PC-3 (cell line): ENCODE measurements around the gene TOP2B. TPM values are rescaled to one million over a fixed set of nuclear protein-coding genes. Genes with fewer than 3 reads are reported as not detected.

ENCODE experiments used
- ATAC-seq: fragments of 200-7000 bp; cut with Tn5 transposase; 2 replicates; pipeline ENCODE4 v1.9.1; 2020; ENCODE audit warnings: mild to moderate bottlenecking, moderate library complexity
- BruUV-seq: library from RNA; stranded (reverse); fragments of 400-500 nt; replicated peaks from 2 replicates; lab custom pipeline; 2021; lab: Mats Ljungman, UMichigan
- CTCF ChIA-PET: fragments of 300-600 bp; sonication (Branson Sonifier 250); formaldehyde crosslinking; loops from one replicate; lab custom pipeline; 2022; ENCODE audit warnings: antibody characterized with exemption; lab: Charles Lee
- POLR2A ChIA-PET: fragments of 300-600 bp; sonication (Branson Sonifier 250); formaldehyde crosslinking; loops from one replicate; lab custom pipeline; 2022; ENCODE audit warnings: antibody characterized with exemption; ENCODE audit not compliant: unreplicated experiment; lab: Charles Lee
- DNase-seq: peaks from one replicate; pipeline ENCODE4 v3.0.0-alpha.2; 2015
- H2AFZ ChIP-seq: fragments of 300-600 bp; sonication (generic); 2 replicates; pipeline ENCODE4 v1.6.0; 2016; ENCODE audit warnings: antibody characterized with exemption, low read length
- H3F3A ChIP-seq: fragments of 300-600 bp; sonication (generic); one replicate; pipeline ENCODE4 v1.6.0; 2017; ENCODE audit warnings: antibody characterized with exemption, low read length, control low read depth, mild to moderate bottlenecking; ENCODE audit not compliant: unreplicated experiment
- H3K27ac ChIP-seq: fragments of 300-600 bp; sonication (generic); 2 replicates; pipeline ENCODE4 v1.5.1; 2016; ENCODE audit warnings: mild to moderate bottlenecking, low read length
- H3K27me3 ChIP-seq: fragments of 300-600 bp; sonication (generic); 2 replicates; pipeline ENCODE4 v1.6.1; 2016; ENCODE audit warnings: low read length, mixed read lengths
- H3K36me3 ChIP-seq: fragments of 300-600 bp; sonication (generic); 2 replicates; pipeline ENCODE4 v1.6.1; 2016; ENCODE audit warnings: low read depth, mixed run types, low read length, mixed read lengths
- H3K4me1 ChIP-seq: fragments of 300-600 bp; sonication (generic); 2 replicates; pipeline ENCODE4 v1.5.1; 2016; ENCODE audit warnings: low read length; ENCODE audit not compliant: insufficient read depth
- H3K4me2 ChIP-seq: fragments of 300-600 bp; sonication (generic); 2 replicates; pipeline ENCODE4 v1.6.0; 2016; ENCODE audit warnings: low read length
- H3K4me3 ChIP-seq: fragments of 300-600 bp; sonication (generic); 2 replicates; pipeline ENCODE4 v1.5.1; 2016; ENCODE audit warnings: mild to moderate bottlenecking, low read length, mixed read lengths
- H3K79me2 ChIP-seq: fragments of 300-600 bp; sonication (generic); 2 replicates; pipeline ENCODE4 v1.6.1; 2017; ENCODE audit warnings: low read length, mixed read lengths
- H3K9ac ChIP-seq: fragments of 300-600 bp; sonication (generic); 2 replicates; pipeline ENCODE4 v1.6.0; 2016; ENCODE audit warnings: mild to moderate bottlenecking, low read length
- H3K9me2 ChIP-seq: fragments of 300-600 bp; sonication (generic); replicated peaks from 2 replicates; pipeline ENCODE4 v1.6.1; 2016; ENCODE audit warnings: mixed run types, low read length, mixed read lengths
- H3K9me3 ChIP-seq: fragments of 300-600 bp; sonication (generic); 2 replicates; pipeline ENCODE4 v1.6.1; 2016; ENCODE audit warnings: low read length, mixed read lengths
- H4K20me1 ChIP-seq: fragments of 300-600 bp; sonication (generic); 2 replicates; pipeline ENCODE4 v1.6.1; 2016; ENCODE audit warnings: low read length, mixed read lengths
- EZH2 ChIP-seq: fragments of 300-600 bp; sonication (generic); IDR thresholded peaks from one replicate; pipeline ENCODE4 v1.6.1; 2017; ENCODE audit warnings: antibody characterized with exemption, mild to moderate bottlenecking, low read length; ENCODE audit not compliant: unreplicated experiment
- EZH2phosphoT487 ChIP-seq: fragments of 300-600 bp; sonication (generic); IDR thresholded peaks from 2 replicates; pipeline ENCODE4 v1.6.1; 2018; ENCODE audit warnings: mild to moderate bottlenecking, antibody characterized with exemption, low read length, borderline replicate concordance
- intact Hi-C: fragments of 100-400 bp; cut with micrococcal nuclease; formaldehyde crosslinking; loops from 2 replicates; pipeline ENCODE4 v1.9.0; 2023
- total RNA-seq: library from RNA; depleted of rRNA; stranded (reverse); fragments of >200 nt; gene quantifications from 2 replicates; pipeline ENCODE4 v1.2.3, GENCODE V29; 2014
- TF ChIP-seq, protein P1 (sequence below): fragments of 300-600 bp; sonication (generic); conservative IDR thresholded peaks from 2 replicates; pipeline ENCODE4 v1.5.1; 2017; ENCODE audit warnings: antibody characterized with exemption, low read depth, mild to moderate bottlenecking, low read length

Gene TOP2B
- total RNA-seq, 1 experiment from 2014 or later = 79.0 TPM

DNA sequence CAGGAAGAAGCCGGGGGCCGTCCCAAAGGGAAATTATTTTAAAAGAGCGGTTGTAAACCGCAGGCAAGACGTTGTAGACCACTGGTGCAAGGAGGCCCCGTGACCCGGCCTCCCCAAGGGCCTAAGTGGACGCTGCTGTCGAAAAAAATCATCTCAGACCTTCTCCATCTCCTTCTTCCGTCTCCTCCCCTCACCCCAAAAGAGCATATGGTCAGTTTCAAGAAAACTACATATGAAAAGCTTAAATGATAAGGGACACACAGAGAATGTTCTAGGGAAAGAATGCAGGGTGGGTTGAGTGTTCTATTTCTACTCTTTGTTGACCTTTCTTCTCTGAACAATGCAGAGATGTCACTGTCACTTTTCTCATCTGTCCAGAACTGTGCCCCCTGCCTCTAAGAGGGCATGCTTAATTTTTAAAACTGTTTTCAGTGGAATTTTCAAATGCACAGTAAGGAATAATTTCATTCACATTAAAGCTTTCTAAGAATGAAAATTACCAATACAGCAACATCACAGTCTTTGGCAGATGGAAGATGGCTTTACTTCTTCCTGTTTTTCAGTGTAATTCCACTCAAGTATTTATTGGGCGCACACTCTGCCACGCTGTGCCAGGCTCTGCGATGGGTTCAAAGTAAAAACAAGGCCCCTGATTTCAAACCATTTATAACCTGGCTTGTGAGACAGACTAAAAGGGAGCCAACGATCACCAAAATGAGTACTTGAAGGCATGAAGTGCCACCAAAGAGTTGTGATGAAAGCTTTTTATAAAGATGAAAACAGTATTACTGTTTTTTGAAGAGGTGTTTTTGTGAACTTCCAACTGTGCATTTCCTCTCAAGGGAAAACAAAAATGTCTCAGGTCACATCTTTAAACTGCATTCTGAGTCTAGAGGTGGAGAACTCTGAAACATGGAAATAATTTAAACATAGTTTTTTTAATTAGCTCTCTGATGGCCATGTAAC is 891 bp upstream of the TOP2B start:
- Histone ChIP-seq H3K9ac (peak overlapping the region; percentile 83), H3K9me2 (no peaks in the 10 kb centered on the region), H3K36me3 (no peaks in the 10 kb centered on the region), H3K27me3 (no peaks in the 10 kb centered on the region), H3K4me2 (peak overlapping the region; percentile 96), H2AFZ (peak overlapping the region; percentile 80), H4K20me1 (peaks cover 22% of the 10 kb centered on the region), H3K79me2 (peaks cover 37% of the 10 kb centered on the region), H3K4me3 (peak overlapping the region; percentile 86), H3K9me3 (no peaks in the 10 kb centered on the region), H3F3A (no peaks in the 10 kb centered on the region), H3K27ac (no peak overlapping the region), H3K4me1 (peaks cover 14% of the 10 kb centered on the region)
- ChIA-PET CTCF (no interaction called here), POLR2A (no interaction called here)
- TF ChIP-seq, protein P1, sequence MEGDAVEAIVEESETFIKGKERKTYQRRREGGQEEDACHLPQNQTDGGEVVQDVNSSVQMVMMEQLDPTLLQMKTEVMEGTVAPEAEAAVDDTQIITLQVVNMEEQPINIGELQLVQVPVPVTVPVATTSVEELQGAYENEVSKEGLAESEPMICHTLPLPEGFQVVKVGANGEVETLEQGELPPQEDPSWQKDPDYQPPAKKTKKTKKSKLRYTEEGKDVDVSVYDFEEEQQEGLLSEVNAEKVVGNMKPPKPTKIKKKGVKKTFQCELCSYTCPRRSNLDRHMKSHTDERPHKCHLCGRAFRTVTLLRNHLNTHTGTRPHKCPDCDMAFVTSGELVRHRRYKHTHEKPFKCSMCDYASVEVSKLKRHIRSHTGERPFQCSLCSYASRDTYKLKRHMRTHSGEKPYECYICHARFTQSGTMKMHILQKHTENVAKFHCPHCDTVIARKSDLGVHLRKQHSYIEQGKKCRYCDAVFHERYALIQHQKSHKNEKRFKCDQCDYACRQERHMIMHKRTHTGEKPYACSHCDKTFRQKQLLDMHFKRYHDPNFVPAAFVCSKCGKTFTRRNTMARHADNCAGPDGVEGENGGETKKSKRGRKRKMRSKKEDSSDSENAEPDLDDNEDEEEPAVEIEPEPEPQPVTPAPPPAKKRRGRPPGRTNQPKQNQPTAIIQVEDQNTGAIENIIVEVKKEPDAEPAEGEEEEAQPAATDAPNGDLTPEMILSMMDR = no peak
- no peak for TF ChIP-seq EZH2
- intact Hi-C loops = loop anchor here (2.0 kb wide), 1 partner anchor 117 kb away; the partner anchor contains the start of gene NGLY1
- DNase-seq = no peak
- no TSS peak for BruUV-seq
- ATAC-seq = no peak

DNA sequence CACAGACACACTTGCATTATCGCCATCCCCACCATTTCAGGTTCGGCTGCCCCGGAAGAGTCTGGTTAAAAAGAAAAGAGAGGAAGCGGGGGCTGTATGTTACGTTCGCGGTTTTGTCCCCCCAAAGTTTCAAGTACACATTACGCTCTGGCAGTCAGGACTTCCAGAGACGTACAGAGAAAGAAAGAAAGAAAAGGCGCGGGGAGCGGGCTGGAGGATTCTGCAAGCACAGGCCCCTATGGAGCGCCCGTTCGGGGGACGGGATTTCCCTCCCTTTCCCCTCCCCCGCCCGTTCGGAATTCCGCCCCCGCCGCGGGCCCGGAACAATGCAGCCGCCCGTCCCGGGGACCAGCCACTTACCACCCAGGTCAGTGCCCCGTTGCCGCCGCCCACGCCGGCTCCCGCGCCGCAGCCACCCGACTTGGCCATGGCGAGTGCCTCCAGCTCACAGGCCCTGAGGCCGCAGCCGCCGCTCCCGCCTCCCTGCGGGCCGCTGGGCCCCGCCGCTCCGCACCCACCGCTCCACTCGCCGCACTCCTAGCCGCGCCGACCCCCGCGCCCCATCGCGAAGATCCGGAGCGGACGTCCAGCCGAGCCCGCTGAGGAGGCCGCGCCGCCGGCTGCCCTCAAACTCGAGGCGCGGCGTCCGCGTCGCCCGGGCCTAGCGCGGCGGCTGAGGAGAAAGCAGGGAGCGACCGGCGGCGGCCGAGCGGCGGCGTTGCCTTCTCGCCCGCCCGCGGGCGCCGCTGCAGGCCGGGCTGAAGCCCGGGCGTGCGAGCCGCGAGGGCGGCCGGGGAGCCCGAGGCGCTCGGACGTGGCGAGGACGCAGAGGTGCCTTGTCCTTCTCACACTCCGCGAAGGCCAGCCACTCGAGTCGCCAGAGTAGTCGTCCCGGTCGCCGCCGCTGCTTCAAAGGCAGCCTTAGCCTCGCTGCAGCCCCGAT is 567 bp downstream of the TOP2B start:
- peak overlapping the region; percentile 83 for H3K9ac ChIP-seq
- intact Hi-C loops = loop anchor here (1.0 to 5.0 kb wide), 5 partner anchors 15 to 167 kb away; partner anchors contain the start of gene NGLY1
- ChIA-PET POLR2A (no interaction called here), CTCF (no interaction called here)
- peak overlapping the region; percentile 80 for H2AFZ ChIP-seq
- peaks cover 26% of the 10 kb centered on the region for H4K20me1 ChIP-seq
- no peaks in the 10 kb centered on the region for H3K27me3 ChIP-seq
- H3K9me3 ChIP-seq = no peaks in the 10 kb centered on the region
- TF ChIP-seq EZH2phosphoT487 = no peak
- no peak for TF ChIP-seq EZH2
- TF ChIP-seq, protein P1 = no peak
- H3K4me1 ChIP-seq = peaks cover 14% of the 10 kb centered on the region
- peaks cover 51% of the 10 kb centered on the region for H3K79me2 ChIP-seq
- no peaks in the 10 kb centered on the region for H3F3A ChIP-seq
- BruUV-seq = no TSS peak
- peak overlapping the region; percentile 39 for H3K27ac ChIP-seq
- peak overlapping the region; percentile 86 for H3K4me3 ChIP-seq
- DNase-seq (peak; percentile 42), ATAC-seq (peak; percentile 50)
- no peaks in the 10 kb centered on the region for H3K9me2 ChIP-seq
- no peaks in the 10 kb centered on the region for H3K36me3 ChIP-seq
- peak overlapping the region; percentile 96 for H3K4me2 ChIP-seq
